ENCODE measurements around the gene DIAPH2.
"Not testable (repeated sequence)": the region's sequence is repeated elsewhere in the genome, so short reads cannot be mapped to it uniquely, and the experiment has no call there.

The DIAPH2 gene

DNA sequence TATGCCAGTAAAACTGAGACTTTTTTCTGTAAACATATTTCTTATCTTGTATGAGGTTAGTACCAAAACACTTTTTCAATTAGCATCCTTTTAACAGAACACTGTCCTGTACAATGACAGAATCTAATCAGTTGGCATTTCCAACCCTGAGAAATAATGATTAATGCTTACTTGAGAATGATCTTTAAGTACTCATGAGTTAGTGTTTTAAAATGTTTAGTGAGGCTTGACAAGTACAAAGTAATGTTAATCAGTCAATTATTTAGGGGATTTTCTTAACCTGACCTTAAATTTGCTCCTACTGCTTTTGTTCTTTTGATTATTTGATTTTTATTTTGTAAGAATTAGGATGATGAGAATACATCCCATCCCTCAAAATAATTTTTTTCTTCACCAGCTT, 695.6 kb downstream of the DIAPH2 start:
- no peak overlapping the region for H3K27ac Mint-ChIP-seq
- H3K4me1 Mint-ChIP-seq = no peaks in the 10 kb centered on the region
- H3K4me3 Mint-ChIP-seq = no peak overlapping the region
- peaks cover 4% of the 10 kb centered on the region for H3K36me3 Mint-ChIP-seq
- no peaks in the 10 kb centered on the region for H3K9me3 Mint-ChIP-seq
- no peak for DNase-seq (ENCODE audit: low spot score in 2 of 2)
- ATAC-seq = no peak

DNA sequence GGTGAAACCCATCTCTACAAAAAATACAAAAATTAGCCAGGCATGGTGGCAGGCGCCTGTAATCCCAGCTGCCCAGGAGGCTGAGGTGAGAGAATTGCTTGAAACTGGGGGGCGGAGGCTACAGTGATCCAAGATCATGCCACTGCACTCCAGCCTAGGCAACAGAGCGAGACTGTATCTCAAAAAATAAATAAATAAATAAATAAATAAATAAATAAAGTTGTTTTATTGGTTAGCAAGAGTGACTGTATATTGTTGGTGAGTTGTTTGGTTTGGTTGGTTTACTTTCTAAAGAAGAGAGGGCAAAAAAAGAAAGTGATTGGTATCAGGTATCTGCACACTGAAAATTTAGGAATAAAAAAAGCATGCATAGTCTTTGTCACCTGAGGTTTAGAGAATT, 700.0 kb downstream of the DIAPH2 start:
- Mint-ChIP-seq H3K4me3 (no peak overlapping the region), H3K27ac (no peak overlapping the region), H3K36me3 (peaks cover 5% of the 10 kb centered on the region), H3K9me3 (no peaks in the 10 kb centered on the region), H3K4me1 (peaks cover 4% of the 10 kb centered on the region)
- no peak for ATAC-seq
- no peak for DNase-seq (ENCODE audit: low spot score in 2 of 2)

DNA sequence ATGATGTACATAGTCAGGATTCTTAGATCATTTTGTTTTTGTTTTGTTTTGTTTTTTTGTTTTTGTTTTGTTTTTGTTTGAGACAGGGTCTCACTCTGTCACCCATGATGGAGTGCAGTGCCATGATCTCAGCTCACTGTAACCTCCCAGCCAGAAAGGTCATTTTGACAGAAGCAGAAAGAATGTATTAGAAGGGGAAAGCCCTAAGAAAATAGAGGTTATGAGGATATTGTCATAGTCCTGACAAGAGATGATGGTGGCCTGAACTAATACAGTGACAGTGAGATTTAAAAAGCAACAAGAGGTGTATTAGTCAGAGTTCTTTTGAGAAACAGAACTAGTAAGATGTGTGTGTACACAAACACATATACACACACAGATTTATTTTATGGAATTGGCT, 702.4 kb downstream of the DIAPH2 start:
- ATAC-seq = no peak
- Mint-ChIP-seq H3K9me3 (no peaks in the 10 kb centered on the region), H3K4me3 (no peak overlapping the region), H3K27ac (peak overlapping the region; percentile 32), H3K4me1 (peaks cover 6% of the 10 kb centered on the region), H3K36me3 (peaks cover 12% of the 10 kb centered on the region)
- no peak for DNase-seq (ENCODE audit: low spot score in 2 of 2)

DNA sequence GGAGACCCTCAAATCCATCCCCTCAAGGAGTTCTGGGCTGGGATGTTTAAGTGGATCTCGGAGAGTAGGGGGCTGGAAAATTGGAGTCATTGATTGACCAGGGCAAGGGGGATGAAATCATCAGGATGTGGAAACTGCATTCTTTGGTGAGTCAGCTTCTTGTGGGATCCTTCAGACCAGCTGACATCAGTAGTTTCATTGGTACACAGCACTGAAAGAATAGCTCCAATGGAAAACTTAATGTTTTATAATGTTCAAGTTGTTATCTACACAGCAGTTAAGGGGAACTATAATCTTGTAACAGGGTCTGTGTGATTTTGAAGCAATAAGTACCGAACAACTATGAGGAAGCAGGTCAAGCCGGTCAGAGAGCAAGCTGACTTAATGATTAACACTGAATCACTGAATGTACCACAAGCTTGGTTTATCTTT, 705.1 kb downstream of the DIAPH2 start:
- no peak overlapping the region for H3K4me3 Mint-ChIP-seq
- H3K27ac Mint-ChIP-seq = peak overlapping the region; percentile 43
- no peak for DNase-seq (ENCODE audit: low spot score in 2 of 2)
- no peaks in the 10 kb centered on the region for H3K9me3 Mint-ChIP-seq
- peaks cover 8% of the 10 kb centered on the region for H3K36me3 Mint-ChIP-seq
- ATAC-seq = peak; percentile 53
- peaks cover 6% of the 10 kb centered on the region for H3K4me1 Mint-ChIP-seq

DNA sequence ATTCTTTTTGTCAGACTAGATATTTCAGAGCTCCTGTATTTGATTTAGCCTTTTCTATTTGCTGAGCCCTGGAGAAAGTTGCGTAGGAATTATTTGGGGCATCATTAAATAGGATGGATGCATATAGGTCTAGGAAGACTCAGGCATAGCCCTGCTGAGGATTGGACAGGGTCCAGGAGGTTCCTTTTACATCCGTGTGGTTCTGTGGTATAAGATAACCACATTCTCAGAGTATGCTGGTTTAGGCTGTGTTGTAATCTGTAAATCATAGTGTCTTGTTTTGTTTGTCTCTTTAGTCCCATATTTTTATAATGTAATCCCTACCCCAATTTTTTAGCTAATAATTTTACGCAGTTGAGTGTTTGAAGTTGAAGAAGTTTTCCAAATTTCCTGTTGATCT, 712.7 kb downstream of the DIAPH2 start:
- Mint-ChIP-seq H3K4me1 (peaks cover 40% of the 10 kb centered on the region), H3K27ac (peak overlapping the region; percentile 35), H3K36me3 (no peaks in the 10 kb centered on the region), H3K9me3 (no peaks in the 10 kb centered on the region), H3K4me3 (peak overlapping the region; percentile 33)
- DNase-seq (ENCODE audit: low spot score in 2 of 2) (no peak), ATAC-seq (no peak)

DNA sequence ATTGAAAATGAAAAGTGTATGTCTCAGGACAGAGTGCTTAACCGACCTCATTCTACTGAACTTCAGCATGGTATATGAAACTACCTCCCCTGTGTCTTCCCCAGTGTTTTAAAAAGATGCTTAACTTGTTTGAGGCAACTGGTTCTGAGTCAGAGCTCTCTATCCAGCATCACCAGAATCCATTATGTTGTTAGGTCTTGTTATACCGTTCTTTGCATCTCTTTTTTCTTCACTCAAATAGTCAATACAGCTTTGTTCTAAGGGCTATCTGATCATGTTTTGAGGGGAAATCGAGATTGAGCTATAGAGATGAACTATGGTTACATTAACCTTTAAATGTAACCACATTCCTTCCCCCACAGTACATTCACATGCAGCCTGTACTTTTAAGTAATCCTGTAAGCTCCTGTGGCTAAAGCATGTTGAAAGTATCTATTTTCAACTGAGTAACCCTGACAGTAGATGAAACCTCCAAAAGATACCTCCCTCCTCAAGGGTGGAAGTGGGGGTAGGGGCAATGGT, 713.4 kb downstream of the DIAPH2 start:
- Mint-ChIP-seq H3K4me1 (peaks cover 40% of the 10 kb centered on the region), H3K9me3 (no peaks in the 10 kb centered on the region), H3K4me3 (peak overlapping the region; percentile 33), H3K27ac (peak overlapping the region; percentile 35), H3K36me3 (no peaks in the 10 kb centered on the region)
- DNase-seq (ENCODE audit: low spot score in 2 of 2) = no peak
- peak; percentile 80 for ATAC-seq

DNA sequence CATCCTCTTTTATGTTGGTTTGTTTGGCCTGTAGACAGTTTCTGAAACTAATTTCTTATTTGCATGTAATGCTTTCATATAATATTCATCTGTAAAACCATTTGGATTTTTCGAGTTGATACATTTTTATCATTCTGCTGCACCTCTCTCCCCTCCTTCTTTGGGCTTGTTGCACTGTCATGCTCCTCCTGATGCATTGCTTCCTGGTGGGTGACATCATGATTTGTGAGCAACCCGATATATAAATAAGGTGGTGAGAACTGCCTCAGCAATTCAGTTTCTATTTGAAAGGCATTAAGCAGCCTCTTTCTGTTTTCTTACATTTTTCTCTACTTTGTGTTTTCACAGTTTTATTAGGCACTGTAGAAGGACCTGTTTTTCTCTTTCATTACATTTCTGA, 714.8 kb downstream of the DIAPH2 start:
- H3K27ac Mint-ChIP-seq = peak overlapping the region; percentile 8

DNA sequence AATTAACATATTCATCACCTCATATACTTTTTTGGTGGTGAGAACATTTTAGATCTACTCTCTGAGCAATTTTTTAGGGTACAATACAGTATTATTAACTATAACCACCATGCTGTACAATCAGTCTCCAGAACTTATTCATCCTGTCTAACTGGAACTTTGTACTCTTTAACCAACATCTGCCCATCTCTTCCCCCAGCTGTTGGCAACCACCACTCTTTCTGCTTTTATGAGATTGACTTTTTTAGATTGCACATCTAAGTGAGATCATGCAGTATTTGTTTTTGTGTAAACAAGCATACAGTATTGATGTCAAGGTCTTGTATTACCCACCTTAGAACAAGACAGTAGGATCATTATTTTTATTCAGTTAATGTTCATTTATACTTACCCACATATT, 715.9 kb downstream of the DIAPH2 start:
- Mint-ChIP-seq H3K4me3 (peak overlapping the region; percentile 19), H3K9me3 (no peaks in the 10 kb centered on the region), H3K4me1 (peaks cover 40% of the 10 kb centered on the region), H3K27ac (no peak overlapping the region), H3K36me3 (no peaks in the 10 kb centered on the region)
- DNase-seq (ENCODE audit: low spot score in 2 of 2) = no peak
- ATAC-seq = no peak

More for the DNA sequence above, 714.8 kb downstream of the DIAPH2 start:
- Mint-ChIP-seq H3K9me3 (no peaks in the 10 kb centered on the region), H3K4me1 (peaks cover 40% of the 10 kb centered on the region), H3K4me3 (peak overlapping the region; percentile 33), H3K36me3 (no peaks in the 10 kb centered on the region)
- ATAC-seq (peak; percentile 67), DNase-seq (ENCODE audit: low spot score in 2 of 2) (no peak)

DNA sequence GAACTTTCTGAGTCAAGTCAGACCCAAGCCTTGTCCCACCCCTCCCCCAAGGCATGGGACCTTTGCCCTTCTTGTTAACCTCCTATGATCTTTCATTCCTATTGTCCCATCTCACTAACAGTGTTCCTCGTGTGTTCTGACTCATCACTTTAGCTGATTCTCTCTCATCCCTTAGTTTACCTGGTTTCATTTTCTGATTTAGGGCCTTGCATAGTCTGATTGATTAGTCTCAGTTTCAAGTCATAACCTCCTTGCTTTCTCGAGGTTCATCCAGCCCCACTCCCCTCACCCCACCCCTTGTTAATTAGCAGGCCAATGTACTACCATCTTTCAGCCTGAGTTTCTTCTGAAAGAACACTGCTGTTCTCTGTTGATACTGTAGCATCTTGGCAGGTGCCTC, 716.5 kb downstream of the DIAPH2 start:
- Mint-ChIP-seq H3K4me3 (peak overlapping the region; percentile 19), H3K27ac (no peak overlapping the region), H3K4me1 (peaks cover 40% of the 10 kb centered on the region), H3K36me3 (no peaks in the 10 kb centered on the region), H3K9me3 (no peaks in the 10 kb centered on the region)
- DNase-seq (ENCODE audit: low spot score in 2 of 2) (no peak), ATAC-seq (peak; percentile 36)

DNA sequence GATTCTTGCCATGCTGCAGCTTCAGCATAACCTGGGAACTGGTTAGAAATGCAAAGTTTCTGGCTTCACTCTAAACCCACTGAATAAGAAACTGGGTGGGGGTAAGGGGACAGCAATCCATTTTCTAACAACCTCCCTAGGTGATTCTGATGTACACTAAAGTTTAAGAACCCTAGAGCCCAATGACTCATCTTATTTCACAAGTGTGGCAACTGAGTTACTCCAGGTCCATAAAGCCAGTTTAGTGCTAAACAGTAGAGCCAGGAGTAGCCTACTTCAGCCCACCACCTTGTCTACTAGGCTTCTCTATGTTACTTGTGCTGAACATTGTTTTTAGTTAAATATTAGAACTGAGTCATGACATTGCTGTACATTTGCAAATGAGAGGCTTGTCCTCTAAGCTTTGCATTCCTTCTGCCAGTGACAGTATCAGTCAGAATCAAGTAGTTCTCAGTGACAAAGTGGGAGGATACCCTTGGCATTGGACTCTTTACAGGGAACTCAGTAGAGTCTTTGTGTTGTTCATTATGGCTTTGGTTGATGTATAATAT, 717.0 kb downstream of the DIAPH2 start:
- Mint-ChIP-seq H3K4me1 (peaks cover 40% of the 10 kb centered on the region), H3K27ac (no peak overlapping the region), H3K4me3 (peak overlapping the region; percentile 19), H3K9me3 (no peaks in the 10 kb centered on the region), H3K36me3 (no peaks in the 10 kb centered on the region)
- DNase-seq (ENCODE audit: low spot score in 2 of 2) = no peak
- ATAC-seq = no peak

DNA sequence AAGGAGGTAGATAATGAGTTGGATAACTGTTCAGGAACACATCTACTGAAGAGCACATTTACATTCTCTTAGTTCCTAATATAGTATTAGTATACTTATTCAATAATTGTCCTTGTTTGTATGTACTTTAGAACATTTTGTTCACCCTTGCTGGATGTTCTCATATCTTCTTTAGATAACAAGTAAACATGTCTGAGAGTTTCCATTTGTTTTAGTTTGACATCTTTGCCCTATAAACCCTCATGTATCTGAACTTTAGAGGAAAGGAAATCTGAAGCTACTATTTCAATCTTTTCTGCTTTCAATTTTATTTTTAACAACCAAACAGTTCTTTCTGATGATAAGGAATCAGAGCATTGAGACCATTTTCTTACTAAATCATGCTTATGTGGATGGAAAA, 717.7 kb downstream of the DIAPH2 start:
- ATAC-seq (no peak), DNase-seq (ENCODE audit: low spot score in 2 of 2) (no peak)
- H3K4me3 Mint-ChIP-seq = no peak overlapping the region
- H3K9me3 Mint-ChIP-seq = no peaks in the 10 kb centered on the region
- H3K27ac Mint-ChIP-seq = peak overlapping the region; percentile 63
- H3K4me1 Mint-ChIP-seq = peaks cover 38% of the 10 kb centered on the region
- no peaks in the 10 kb centered on the region for H3K36me3 Mint-ChIP-seq

DNA sequence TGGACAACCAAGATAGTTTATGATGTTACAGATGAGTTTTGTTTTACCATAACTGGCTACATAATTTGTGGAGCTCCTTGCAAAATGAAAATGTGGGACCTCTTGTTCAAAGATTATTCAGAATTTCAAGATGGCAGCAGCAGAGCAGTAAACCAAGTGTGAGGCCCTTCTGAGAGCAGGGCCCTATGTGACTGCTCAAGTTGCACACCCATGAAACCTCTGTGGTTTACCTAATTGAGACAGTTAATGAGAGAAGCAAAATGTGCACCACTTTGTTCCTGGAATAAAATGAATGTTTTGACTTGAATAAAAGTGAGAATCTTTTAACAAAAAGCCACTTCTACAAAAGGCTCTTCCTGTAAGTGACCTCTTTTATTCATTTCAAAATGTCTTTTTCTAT, 718.3 kb downstream of the DIAPH2 start:
- ATAC-seq (peak; percentile 71), DNase-seq (ENCODE audit: low spot score in 2 of 2) (no peak)
- H3K9me3 Mint-ChIP-seq = no peaks in the 10 kb centered on the region
- peak overlapping the region; percentile 63 for H3K27ac Mint-ChIP-seq
- H3K4me1 Mint-ChIP-seq = peaks cover 33% of the 10 kb centered on the region
- H3K4me3 Mint-ChIP-seq = no peak overlapping the region
- H3K36me3 Mint-ChIP-seq = no peaks in the 10 kb centered on the region

DNA sequence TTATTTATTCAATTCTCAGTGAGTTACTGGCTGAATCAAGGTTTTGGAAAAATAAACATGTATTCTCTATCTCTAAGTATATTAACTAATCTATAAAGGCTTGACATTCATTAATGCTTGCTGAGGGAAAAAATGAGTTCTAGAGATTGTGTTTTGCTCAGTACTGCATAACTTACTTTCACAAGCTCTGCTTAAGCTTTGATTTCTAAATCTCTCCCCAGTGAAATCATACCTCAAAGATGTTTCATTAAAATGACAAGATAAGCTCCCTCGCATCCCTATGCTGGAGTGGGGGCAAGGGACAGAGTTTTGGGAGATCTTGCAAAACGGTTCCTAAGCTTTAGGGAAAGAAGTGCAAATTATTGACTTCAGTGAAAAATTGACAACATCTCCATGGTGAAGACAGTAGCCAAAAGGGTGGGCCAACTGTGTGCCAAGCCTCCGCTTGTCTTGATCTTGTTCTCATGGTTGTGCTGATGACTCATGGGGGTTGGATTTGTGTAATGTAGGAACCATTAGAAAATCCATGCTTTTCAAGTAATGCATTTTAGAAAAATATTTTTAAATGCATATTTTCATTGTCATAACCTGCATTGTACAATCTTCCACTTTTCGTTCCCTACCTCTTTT, 720.5 kb downstream of the DIAPH2 start:
- ATAC-seq = no peak
- no peak for DNase-seq (ENCODE audit: low spot score in 2 of 2)
- H3K4me3 Mint-ChIP-seq = no peak overlapping the region
- peaks cover 5% of the 10 kb centered on the region for H3K9me3 Mint-ChIP-seq
- H3K4me1 Mint-ChIP-seq = peaks cover 18% of the 10 kb centered on the region
- H3K27ac Mint-ChIP-seq = no peak overlapping the region
- no peaks in the 10 kb centered on the region for H3K36me3 Mint-ChIP-seq

DNA sequence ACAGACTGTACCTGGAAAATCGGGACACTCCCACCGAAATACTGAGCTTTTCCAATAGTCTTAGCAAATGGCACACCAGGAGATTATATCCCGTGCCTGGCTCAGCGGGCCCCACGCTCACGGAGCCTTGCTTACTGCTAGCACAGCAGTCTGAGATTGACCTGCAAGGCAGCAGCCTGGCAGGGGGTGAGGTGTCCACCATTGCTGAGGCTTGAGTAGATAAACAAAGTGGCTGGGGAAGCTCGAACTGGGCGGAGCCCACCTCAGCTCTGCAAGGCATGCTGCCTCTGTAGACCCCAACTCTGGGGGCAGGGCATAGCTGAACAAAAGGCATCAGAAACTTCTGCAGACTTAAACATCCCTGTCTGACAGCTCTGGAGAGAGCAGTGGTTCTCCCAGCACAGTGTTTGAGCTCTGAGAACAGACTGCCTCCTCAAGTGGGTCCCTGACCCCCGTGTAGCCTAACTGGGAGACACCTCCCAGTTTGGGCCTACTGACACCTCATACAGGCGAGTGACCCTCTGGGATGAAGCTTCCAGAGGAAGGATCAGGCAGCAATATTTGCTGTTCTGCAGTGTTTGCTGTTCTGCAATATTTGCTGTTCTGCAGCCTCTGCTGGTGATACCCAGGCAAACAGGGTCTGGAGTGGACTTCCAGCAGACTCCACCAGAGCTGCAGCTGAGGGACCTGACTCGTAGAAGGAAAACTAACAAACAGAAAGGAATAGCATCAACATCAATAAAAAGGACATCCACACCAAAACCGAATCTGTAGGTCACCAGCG, 725.2 kb downstream of the DIAPH2 start:
- not testable (repeated sequence) for H3K4me1 Mint-ChIP-seq; H3K27ac Mint-ChIP-seq; H3K9me3 Mint-ChIP-seq; ATAC-seq; H3K36me3 Mint-ChIP-seq; H3K4me3 Mint-ChIP-seq; DNase-seq (ENCODE audit: low spot score in 2 of 2)

DNA sequence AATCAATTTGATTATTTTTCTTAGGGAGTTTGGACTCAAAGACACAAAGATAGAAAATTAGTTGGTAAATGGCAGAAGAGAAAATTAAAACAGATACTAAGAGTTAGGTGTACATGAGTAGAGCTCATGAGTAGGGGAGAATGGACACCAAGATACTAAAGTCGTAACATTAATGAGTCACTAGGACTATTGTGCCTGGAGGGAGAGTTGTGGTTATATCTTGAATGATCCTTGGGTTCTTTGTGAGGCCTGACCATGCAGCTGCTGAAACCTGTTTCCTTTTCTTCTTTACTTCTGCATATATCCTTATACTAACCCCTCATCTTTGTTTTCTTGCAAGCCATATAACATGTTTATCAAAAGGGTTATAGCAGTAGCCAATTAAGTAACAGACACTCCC, 731.8 kb downstream of the DIAPH2 start:
- no peaks in the 10 kb centered on the region for H3K36me3 Mint-ChIP-seq
- no peak overlapping the region for H3K27ac Mint-ChIP-seq
- ATAC-seq (no peak), DNase-seq (ENCODE audit: low spot score in 2 of 2) (no peak)
- no peaks in the 10 kb centered on the region for H3K9me3 Mint-ChIP-seq
- no peak overlapping the region for H3K4me3 Mint-ChIP-seq
- H3K4me1 Mint-ChIP-seq = no peaks in the 10 kb centered on the region

DNA sequence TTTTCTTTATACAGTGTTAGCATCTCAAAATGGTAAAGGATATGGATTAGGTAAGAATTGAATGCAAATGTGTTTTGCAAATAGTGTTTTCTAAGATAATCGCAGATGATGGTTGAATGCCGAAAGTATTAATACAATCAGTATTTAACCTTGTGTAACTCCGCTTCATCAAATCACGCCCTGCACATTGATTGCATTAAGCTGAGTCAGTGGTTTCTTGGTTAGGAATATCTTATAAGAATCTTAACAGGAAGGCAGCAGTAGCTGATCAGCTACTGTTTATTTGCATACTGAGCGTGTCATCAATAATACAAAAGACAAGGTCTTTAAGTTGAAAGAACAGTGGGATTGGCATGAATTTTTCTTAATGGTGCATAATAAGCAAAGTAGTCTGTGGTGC, 744.5 kb downstream of the DIAPH2 start:
- no peak for ATAC-seq
- H3K27ac Mint-ChIP-seq = no peak overlapping the region
- no peak for DNase-seq (ENCODE audit: low spot score in 2 of 2)
- H3K9me3 Mint-ChIP-seq = no peaks in the 10 kb centered on the region
- H3K36me3 Mint-ChIP-seq = peaks cover 8% of the 10 kb centered on the region
- no peak overlapping the region for H3K4me3 Mint-ChIP-seq
- H3K4me1 Mint-ChIP-seq = no peaks in the 10 kb centered on the region
